ENCODE results near the gene OSBP2.

OSBP2 gene

GRCh38 chr22:30782613-30783012, 87.9 kb downstream of the OSBP2 start:
- H3K9ac ChIP-seq (ENCODE audit: low read length): no peak overlapping the region
- no peak overlapping the region for H3K4me2 ChIP-seq (ENCODE audit: low read length)
- no peak overlapping the region for H3K27ac ChIP-seq (ENCODE audit: low read depth, low read length, poor library complexity, severe bottlenecking)
- H4K20me1 ChIP-seq (ENCODE audit: insufficient read depth, low read length): no peaks in the 10 kb centered on the region
- H3K79me2 ChIP-seq (ENCODE audit: insufficient read depth, low read length): no peaks in the 10 kb centered on the region
- no peaks in the 10 kb centered on the region for H3F3A ChIP-seq (ENCODE audit: insufficient read depth, low read length)
- TF ChIP-seq CTCF (IDR thresholded peaks at IDR 0.05; ENCODE audit: low read length): no peak
- TF ChIP-seq EZH2 (IDR thresholded peaks at IDR 0.05; ENCODE audit: borderline replicate concordance, low read length): no peak
- H3K9me2 ChIP-seq (ENCODE audit: low read depth, low read length): no peaks in the 10 kb centered on the region
- H3K4me1 ChIP-seq (ENCODE audit: insufficient read depth, low read length, severe bottlenecking): no peaks in the 10 kb centered on the region
- no peaks in the 10 kb centered on the region; the same call in 1 of the 2 replicates for H3K27me3 ChIP-seq (ENCODE audit: insufficient read depth, low read length)
- H2AFZ ChIP-seq (ENCODE audit: low read length): no peak overlapping the region
- H3K9me3 ChIP-seq (ENCODE audit: low read length): no peaks in the 10 kb centered on the region
- no peaks in the 10 kb centered on the region for H3K36me3 ChIP-seq (ENCODE audit: insufficient read depth, low read length)
- H3K4me3 ChIP-seq (ENCODE audit: low read depth, low read length, poor library complexity, severe bottlenecking): no peak overlapping the region

GRCh38 chr22:30783021-30783420, 88.3 kb downstream of the OSBP2 start:
- Histone ChIP-seq H3K27ac (ENCODE audit: low read depth, low read length, poor library complexity, severe bottlenecking) (no peak overlapping the region), H3K27me3 (ENCODE audit: insufficient read depth, low read length) (no peaks in the 10 kb centered on the region), H3K4me3 (ENCODE audit: low read depth, low read length, poor library complexity, severe bottlenecking) (no peak overlapping the region), H3K79me2 (ENCODE audit: insufficient read depth, low read length) (no peaks in the 10 kb centered on the region), H4K20me1 (ENCODE audit: insufficient read depth, low read length) (no peaks in the 10 kb centered on the region), H3K9me2 (ENCODE audit: low read depth, low read length) (no peaks in the 10 kb centered on the region), H3K4me1 (ENCODE audit: insufficient read depth, low read length, severe bottlenecking) (no peaks in the 10 kb centered on the region), H2AFZ (ENCODE audit: low read length) (no peak overlapping the region), H3K9ac (ENCODE audit: low read length) (no peak overlapping the region), H3K36me3 (ENCODE audit: insufficient read depth, low read length) (no peaks in the 10 kb centered on the region), H3K9me3 (ENCODE audit: low read length) (no peaks in the 10 kb centered on the region), H3F3A (ENCODE audit: insufficient read depth, low read length) (no peaks in the 10 kb centered on the region), H3K4me2 (ENCODE audit: low read length) (no peak overlapping the region)
- TF ChIP-seq EZH2 (IDR thresholded peaks at IDR 0.05; ENCODE audit: borderline replicate concordance, low read length): no peak
- TF ChIP-seq CTCF (IDR thresholded peaks at IDR 0.05; ENCODE audit: low read length): no peak

- Histone ChIP-seq H3K4me3 (ENCODE audit: low read depth, low read length, poor library complexity, severe bottlenecking) (no peak overlapping the region), H3K79me2 (ENCODE audit: insufficient read depth, low read length) (no peaks in the 10 kb centered on the region), H3K4me2 (ENCODE audit: low read length) (no peak overlapping the region), H3K9ac (ENCODE audit: low read length) (no peak overlapping the region), H3K36me3 (ENCODE audit: insufficient read depth, low read length) (no peaks in the 10 kb centered on the region), H3K9me3 (ENCODE audit: low read length) (no peaks in the 10 kb centered on the region), H4K20me1 (ENCODE audit: insufficient read depth, low read length) (no peaks in the 10 kb centered on the region), H3K4me1 (ENCODE audit: insufficient read depth, low read length, severe bottlenecking) (no peaks in the 10 kb centered on the region), H2AFZ (ENCODE audit: low read length) (no peak overlapping the region), H3K27ac (ENCODE audit: low read depth, low read length, poor library complexity, severe bottlenecking) (no peak overlapping the region), H3F3A (ENCODE audit: insufficient read depth, low read length) (no peaks in the 10 kb centered on the region), H3K9me2 (ENCODE audit: low read depth, low read length) (no peaks in the 10 kb centered on the region), H3K27me3 (ENCODE audit: insufficient read depth, low read length) (no peaks in the 10 kb centered on the region)
- no peak for TF ChIP-seq CTCF (IDR thresholded peaks at IDR 0.05; ENCODE audit: low read length)
- TF ChIP-seq EZH2 (IDR thresholded peaks at IDR 0.05; ENCODE audit: borderline replicate concordance, low read length): no peak
These were observed 90.9 kb downstream of the OSBP2 start for GRCh38 chr22:30785527-30785926.

Data from OCI-LY1 (cell line).